ENCODE results near the gene PAN3. TPM values are rescaled to one million over a fixed set of nuclear protein-coding genes. Genes with fewer than 3 reads are reported as not detected.
"Not testable (repeated sequence)": the region's sequence is repeated elsewhere in the genome, so short reads cannot be mapped to it uniquely, and the experiment has no call there.

Gene PAN3, protein sequence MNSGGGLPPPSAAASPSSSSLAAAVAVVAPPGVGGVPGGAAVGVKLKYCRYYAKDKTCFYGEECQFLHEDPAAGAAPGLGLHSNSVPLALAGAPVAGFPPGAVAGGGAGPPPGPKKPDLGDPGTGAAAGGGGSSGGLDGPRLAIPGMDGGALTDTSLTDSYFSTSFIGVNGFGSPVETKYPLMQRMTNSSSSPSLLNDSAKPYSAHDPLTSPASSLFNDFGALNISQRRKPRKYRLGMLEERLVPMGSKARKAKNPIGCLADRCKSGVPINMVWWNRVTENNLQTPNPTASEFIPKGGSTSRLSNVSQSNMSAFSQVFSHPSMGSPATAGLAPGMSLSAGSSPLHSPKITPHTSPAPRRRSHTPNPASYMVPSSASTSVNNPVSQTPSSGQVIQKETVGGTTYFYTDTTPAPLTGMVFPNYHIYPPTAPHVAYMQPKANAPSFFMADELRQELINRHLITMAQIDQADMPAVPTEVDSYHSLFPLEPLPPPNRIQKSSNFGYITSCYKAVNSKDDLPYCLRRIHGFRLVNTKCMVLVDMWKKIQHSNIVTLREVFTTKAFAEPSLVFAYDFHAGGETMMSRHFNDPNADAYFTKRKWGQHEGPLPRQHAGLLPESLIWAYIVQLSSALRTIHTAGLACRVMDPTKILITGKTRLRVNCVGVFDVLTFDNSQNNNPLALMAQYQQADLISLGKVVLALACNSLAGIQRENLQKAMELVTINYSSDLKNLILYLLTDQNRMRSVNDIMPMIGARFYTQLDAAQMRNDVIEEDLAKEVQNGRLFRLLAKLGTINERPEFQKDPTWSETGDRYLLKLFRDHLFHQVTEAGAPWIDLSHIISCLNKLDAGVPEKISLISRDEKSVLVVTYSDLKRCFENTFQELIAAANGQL
- polyA plus RNA-seq (ENCODE audit: insufficient read depth in 1 of 5, insufficient read length in 5 of 5, low replicate concordance in 1 of 5): 10 to 100 TPM; 38.9 to 63.1 (median 55.2) TPM
- long read RNA-seq, donor 1, partial matches to known transcripts: 7 of 8 reads
- long read RNA-seq, donor 1, other reads (novel, unspliced or antisense): 0 of 8 reads
- long read RNA-seq, donor 2, full-length matches to known transcripts: 1 of 6 reads
- long read RNA-seq, donor 2, partial matches to known transcripts: 5 of 6 reads
- long read RNA-seq, donor 2, other reads (novel, unspliced or antisense): 0 of 6 reads
- long read RNA-seq, donor 3, full-length matches to known transcripts: 3 of 3 reads
- long read RNA-seq, donor 3, partial matches to known transcripts: 0 of 3 reads
- long read RNA-seq, donor 3, other reads (novel, unspliced or antisense): 0 of 3 reads
- long read RNA-seq, donor 4, full-length matches to known transcripts: 1 of 1 reads
- long read RNA-seq, donor 4, partial matches to known transcripts: 0 of 1 reads
- long read RNA-seq, donor 4, other reads (novel, unspliced or antisense): 0 of 1 reads
- long read RNA-seq, donor 5, partial matches to known transcripts: 0 of 1 reads
- long read RNA-seq, donor 5, other reads (novel, unspliced or antisense): 0 of 1 reads
- long read RNA-seq, donor 6: 0 reads
- long read RNA-seq, donor 7: 0 reads
- long read RNA-seq, donor 8, partial matches to known transcripts: 0 of 1 reads
- long read RNA-seq, donor 8, other reads (novel, unspliced or antisense): 0 of 1 reads

DNA sequence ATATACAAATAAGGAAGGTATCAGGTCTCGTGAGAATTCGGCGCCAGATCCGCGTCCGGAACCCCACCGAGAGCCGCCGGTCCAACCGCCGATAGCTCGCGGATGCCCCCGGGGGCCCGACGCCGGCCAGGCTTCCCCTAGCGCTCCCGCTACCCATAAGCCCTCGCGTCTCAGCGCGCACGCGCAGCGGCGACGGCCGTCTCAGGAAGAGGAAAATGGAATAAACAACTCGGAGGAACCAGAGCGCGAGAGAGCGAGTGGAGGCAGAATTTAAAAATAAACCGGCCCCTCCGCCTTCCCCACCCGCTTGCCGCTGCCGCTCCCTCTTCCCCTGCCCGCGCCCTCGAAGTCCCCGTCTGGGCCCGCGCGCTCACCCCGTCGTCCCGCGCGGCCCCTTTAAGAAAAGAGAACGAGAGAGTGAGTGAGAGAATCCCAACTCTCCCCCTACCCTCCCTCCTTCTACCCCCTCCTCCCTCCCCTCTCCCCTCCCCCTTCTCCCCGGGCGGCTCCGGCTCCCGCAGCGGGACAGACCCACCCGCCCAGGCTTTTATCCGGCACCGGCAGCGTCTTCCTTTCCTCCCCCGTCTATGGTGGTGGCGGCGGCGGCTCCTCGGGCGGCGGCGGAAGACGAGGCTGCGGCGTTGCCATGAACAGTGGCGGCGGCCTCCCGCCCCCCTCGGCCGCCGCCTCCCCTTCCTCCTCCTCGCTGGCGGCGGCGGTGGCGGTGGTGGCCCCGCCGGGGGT is at the start of gene PAN3:
TSS of gene PAN3 (plus strand) at position 534 of the 744 bp plus-strand sequence. CDS start at position 647, 113 bp downstream.
- DNase-seq: peak; percentile 93 to 95

DNA sequence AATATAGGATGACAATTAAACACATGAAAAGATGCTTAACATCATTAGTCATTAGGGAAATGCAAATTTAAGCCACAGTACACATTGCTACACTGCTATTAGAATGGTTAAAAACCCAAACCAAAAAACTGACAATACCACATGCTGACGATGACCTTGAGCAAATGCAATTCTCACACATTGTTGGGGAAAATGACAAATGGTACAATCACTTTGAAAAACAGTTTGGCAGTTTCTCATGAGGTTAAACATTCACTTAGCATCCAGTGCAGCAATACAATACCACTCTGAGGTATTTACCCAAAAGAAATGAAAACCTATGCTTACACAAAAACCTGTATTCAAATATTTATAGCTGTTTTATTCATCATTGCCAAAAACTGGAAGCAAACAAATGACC is 49.3 kb upstream of the PAN3 start:
- DNase-seq: no peak

DNA sequence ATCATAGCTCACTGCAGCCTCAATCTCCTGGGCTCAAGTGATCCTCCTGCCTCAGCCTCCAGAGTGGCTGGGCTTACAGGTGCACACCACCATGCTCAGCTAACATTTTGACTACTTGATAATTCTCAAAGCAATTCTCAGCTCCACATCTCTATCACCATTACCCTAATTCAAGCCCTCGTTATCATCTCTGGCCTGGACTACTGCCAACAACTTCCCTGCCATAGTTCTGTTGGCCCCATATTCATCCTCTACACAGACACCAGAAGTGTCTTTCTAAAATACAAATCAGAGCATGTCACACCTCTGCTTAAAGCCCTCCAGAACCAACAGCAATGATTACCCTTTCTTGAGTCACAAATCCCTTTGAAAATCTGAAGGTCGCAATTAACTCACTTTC is 45.9 kb upstream of the PAN3 start:
- no peak for DNase-seq

DNA sequence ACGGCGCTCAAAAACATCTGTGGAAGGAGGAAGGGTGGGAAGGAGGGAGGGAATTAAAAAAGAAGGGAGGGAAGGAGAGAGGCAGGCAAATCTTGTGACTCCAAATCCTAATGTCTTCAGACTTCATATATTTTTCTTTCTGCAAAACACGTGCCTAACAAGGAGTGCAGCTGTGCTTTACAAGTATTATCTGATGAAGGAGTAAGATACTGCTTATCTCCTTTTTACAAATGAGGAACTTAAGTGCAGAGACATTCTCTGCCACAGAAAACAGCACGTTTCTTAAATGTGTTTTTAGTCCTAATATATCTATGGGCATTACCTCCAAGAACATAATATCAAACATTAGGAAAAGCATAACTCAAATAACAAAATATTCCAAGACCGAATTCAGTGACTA is 44.5 kb upstream of the PAN3 start:
- DNase-seq: no peak

DNA sequence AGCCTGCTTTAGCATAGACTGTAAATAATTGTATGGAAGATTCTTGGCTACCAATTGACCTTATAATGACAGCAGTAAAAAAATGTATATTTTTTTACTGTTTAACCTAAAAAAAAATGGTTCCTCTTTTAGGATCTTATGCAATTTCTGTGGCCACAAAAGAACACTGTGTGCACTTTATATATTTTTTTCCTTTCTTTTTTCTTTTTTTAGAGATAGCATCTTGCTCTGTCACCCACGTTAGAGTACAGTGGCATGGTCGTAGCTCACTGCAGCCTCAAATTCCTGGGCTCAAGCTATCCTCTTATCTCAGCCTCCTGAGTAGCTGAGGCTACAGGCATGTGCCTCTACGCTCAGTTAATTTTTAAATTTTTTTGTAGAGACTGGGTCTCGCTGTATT is 44.0 kb upstream of the PAN3 start:
- DNase-seq: no peak

DNA sequence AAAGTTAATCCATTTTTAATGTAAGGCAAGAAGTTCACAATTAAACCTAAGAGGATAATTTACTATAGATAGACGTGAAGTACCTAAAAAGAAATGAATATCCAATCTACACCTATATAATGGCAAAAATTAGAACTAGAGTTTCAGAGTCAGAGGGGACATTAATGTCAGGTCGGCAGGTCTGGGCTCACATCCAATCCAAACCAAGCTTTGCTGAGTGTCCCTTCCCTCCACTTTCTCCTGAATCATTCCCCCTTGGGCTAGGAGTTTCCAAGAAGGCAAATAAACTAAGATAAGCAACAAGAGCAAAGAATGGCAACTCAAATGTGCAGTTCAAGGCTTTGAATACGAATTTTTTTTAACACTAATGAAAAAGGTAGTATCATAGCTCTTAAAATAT is 40.8 kb upstream of the PAN3 start:
- DNase-seq: no peak

DNA sequence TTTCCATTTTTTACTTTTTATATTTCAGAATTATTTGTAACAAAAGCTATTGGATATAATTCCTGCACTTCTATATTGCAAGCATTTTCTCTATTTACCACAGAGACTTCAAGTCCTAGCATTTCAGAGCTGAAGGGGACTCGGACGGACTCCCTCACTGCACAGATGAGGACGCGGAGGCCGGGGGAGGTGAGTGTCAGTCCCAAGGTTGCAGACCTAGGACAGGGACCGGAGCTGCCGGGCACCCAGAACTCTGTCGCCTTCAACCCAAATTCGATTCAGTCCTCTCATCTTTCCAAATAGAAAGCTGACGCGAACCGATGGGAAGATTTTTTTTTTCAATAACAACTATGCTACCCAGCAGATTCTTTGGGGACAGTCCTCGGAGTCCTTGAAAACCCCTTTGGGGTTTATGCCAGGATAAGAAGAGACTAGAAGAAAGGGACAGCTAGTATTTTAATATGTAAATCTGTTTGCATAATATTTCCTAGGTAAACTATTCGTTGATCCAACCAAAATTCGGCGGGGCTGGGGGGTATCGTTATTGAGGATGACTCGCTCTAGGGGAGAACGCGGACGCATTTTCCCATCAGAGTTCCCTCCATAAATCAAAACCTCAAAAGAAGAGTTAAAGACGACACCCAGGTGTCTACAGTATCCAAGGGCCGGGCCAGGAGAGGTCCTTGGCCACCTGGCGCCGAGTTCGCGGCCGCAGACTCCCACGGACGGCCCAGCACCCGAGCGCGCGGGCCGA is 38.8 kb upstream of the PAN3 start:
- DNase-seq: no peak

DNA sequence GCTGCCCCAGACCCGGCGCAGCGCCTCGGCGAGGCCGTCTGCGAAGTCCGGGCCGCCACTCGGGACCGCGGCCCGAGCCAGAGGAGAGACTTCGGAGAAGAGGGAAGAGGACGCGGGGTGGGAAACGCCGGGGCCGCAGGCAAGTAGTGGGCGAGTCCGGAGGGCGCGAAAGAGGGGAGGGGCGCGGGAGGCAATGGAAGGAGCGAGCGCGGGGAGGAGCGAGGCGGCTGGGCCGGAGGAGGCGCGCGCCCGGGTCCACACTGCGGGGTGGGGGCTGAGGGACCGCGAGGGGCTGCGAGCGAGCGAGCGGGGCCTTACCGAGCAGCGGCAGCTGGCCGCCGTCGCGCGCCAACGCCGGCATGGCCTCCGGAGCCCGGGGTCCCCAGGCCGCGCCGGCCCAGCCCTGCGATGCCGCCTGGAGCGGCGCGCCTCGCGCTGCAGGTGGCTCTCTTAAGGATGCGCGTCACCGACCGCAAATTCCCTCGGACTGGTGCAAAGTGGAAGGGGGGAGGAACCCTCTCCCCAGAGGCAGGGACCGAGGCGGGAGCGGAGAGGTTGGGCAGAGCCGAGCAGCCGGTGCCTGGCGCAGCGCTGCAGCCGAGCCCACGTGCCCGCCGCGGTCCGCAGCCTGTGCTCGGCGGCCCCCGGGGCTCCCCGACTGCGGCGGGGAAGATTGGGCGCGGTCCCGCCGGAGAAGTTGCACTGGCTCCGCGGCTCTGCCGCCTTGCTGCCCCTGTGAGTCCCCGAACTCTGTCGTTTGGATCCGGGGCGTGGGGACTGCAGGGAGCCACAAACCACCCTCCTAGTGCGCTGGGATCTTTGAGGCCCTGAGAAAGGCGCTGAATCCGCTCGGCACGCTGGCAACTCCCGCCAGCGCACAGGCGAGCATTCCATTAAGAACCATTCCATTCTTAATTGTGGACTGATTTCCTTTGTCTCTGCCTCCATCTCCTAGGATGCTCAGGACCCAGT is 37.9 kb upstream of the PAN3 start, which contains the start of gene FLT3:
TSS of gene FLT3 (minus strand) at position 427 of the 972 bp plus-strand sequence. CDS start at position 361, 66 bp downstream.
- DNase-seq: peak; percentile 14 to 21

DNA sequence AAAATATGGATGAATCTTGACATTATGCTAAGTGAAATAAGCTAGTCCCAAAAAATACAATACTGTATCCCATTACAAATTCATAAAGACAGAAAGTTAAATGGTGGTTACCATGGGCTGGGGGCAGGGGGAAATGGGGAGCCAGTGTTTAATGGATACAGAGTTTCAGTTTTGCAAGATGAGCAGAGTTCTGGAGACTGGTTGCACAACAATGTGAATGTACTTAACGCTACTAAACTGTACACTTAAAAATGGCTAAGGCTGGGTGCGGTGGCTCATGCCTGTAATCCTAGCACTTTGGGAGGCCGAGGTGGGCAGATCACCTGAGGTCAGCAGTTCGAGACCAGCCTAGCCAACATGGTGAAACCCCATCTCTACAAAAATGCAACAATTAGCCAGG is 36.5 kb upstream of the PAN3 start:
- DNase-seq: not testable (repeated sequence)

DNA sequence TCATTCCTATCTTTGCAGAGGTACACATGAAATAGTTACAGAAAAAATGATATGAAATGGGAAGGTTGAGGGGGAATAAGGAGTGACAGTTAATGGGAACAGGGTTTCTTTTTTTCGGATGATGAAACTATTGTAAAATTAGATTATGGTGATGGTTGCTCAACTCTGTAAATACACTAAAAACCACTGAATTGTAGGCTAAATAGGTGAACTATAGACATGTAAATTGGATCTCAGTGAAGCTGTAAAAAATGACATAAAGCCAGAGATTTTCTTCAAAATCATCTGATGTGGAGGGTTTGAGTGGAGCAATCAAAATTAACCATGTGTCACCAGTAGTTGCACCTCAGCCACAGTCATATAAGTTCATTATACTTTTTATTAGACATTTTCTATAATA is 31.4 kb upstream of the PAN3 start:
- DNase-seq: no peak

DNA sequence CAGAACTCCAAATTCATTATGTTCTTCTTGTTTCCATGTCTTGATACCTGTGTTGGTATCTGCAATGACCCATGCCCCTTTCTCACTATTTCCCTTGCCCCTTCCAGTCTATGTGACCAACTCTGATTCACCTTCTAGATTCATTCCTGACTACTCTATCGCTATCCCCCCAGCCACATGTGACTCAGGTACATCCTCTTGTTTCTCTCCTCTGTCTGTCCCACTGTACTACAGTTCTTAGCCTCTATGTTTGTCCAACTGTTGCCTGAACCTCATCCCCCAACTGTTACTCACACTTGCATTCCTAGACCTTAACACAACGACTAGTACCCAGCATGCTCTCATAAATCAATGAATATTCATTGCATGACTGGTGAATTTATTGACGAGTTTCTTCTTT is 27.9 kb upstream of the PAN3 start:
- DNase-seq: no peak

DNA sequence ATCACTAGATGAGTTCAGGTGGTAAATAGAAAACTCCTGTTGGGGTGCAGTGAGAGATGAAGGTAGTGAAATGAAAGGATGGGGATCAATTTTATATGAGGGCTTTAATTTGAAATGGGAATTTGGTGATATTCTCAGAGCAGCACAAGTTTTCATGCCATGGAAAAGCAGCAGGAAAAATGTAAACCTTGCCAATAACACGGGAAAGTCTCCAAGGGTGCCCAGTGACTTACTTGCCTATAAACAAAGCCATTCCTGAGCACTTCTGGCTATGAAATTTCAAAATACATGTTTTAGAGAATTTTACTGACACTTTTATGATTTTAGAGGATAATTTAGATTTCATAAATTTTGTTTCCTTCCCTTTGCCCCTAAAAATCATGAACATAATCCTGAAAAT is 21.6 kb upstream of the PAN3 start:
- no peak for DNase-seq

DNA sequence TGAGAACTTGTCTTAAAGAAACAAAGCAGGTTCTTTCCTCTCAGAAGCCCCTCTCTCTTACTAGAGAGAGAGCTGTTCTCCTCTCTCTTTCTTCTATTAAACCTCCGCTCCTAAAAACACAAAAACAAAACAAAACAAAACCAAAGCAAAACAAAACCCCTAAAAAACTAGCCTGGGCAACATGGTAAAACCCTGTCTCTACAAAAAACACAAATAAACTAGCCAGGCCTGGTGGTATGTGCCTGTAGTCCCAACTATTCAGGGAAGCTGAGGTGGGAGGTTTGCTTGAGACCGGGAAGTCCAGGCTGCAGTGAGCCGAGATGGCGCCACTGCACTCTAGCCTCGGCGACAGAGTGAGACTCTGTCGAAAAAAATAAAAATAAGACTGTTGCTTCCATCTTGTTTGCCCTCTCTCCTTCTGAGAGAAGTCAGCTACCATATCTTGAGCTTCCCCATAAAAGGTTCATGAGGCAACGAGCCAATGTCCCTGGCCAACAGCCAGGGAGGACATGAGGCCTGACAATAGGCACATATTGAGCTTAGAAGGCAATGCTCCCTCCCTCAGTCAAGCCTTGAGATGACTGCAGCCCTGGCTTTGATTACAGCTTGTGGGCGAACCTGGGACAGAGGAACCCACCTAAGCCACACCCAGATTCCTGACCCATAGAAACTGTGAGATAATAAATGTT is 20.5 kb upstream of the PAN3 start:
- DNase-seq: peak in 1 of 2 donors; percentile 34

DNA sequence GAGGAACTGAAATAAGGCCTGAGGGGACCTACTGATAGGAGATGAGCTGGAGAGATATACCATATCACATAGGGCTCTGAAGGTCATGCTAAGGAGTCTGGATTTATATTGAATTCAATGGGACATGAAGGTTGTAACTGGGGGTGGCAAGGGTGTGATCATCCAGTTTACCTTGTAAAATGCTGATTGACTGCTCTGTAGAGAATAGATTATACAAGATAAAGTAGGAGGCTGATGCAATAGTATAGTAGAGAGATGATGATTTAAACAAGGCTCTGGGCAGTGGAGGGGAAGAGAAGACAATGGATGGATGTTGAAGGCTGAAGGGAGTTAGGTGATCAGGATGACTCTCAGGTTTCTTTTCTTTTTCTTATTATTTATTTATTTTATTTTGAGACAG is 18.0 kb upstream of the PAN3 start:
- DNase-seq: no peak

DNA sequence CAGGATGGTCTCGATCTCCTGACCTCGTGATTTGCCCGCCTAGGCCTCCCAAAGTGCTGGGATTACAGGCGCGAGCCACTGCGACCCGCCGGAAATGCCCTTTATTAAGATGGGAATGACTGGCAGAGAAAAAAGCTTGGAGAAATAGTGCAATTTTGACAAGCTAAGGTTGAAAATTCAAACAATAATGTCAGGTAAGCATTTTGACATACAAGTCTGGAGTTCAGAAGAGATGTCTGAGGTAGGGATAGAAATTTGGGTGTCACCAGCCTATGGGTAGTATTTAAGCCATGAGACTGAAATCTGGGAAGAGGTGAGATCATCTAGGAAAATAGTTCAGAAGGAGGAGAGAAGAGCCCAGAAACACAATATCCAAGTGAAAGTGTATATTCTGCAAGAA is 17.1 kb upstream of the PAN3 start:
- DNase-seq: no peak

DNA sequence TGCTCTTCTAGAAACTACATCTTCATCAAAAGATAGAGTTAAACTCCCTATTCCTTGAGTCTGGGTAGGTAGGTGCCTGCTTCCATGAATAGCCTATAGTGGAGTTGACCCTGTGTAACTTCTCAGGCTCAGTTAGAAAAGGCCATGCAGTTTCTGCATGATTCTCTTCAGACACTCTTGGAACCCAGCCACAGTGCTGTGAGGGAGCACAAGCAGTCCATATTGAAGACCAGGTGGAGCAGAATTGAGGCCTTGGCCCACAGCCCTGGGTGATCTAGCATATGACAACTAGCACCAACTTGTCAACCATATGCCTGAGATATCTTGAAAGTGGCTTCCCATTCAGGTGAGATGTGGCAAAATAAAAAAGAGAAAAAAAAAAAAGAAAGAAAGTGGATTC is 10.3 kb upstream of the PAN3 start:
- DNase-seq: no peak

DNA sequence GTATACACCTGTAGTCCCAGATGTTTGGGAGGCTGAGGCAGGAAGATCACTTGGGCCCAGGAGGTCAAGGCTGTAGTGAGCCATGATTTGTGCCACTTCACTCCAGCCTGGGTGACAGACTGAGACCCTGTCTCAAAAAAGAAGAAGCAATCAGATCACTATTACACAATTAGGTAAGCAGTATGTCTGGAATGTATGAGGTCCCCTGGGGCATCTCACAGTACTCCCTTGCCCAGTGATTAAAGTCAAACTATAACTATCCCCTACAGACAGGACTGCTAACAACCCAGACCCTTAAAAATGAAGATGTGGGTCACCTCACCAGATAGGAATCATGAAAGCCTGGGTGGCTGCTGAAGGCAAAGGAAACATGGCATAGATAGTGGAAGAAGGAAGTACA is 9.4 kb upstream of the PAN3 start:
- DNase-seq: no peak

Data from right lung (tissue), 10 donors.